Gastroesophageal sphincter (tissue), 3 donors: Measurements from ENCODE around the gene NFIX.

ENCODE experiments used
- CTCF ChIP-seq, 4 experiments: fragments of 200-600 bp in 2 of 4; fragments of 450-650 bp in 2 of 4; sonication (generic) in 1 of 4; IDR thresholded peaks; one replicate each; pipeline ENCODE4 v1.5.1; 2017 to 2019; ENCODE audit warnings: antibody characterized with exemption in 4 of 4, mild to moderate bottlenecking in 2 of 4, moderate library complexity in 2 of 4
- POLR2A ChIP-seq, 2 donors: fragments of 450-650 bp; IDR thresholded peaks; one replicate each; pipeline ENCODE4 v1.6.1; 2017; ENCODE audit warnings: antibody characterized with exemption in 2 of 2, mild to moderate bottlenecking in 2 of 2, moderate library complexity in 1 of 2

GRCh38 chr19:12975221-12975741, 20.0 kb upstream of the NFIX start:
- no peak for TF ChIP-seq POLR2A (IDR thresholded peaks at IDR 0.05)
- no peak for TF ChIP-seq CTCF (IDR thresholded peaks at IDR 0.05)
